Kasumi-1 (cell line): ENCODE data around the gene LOXL1.

Experiments used
- DNase-seq, 2 experiments: peaks; one replicate each; lab custom pipeline; 2025; lab: John Stamatoyannopoulos, UW

Gene LOXL1

DNA sequence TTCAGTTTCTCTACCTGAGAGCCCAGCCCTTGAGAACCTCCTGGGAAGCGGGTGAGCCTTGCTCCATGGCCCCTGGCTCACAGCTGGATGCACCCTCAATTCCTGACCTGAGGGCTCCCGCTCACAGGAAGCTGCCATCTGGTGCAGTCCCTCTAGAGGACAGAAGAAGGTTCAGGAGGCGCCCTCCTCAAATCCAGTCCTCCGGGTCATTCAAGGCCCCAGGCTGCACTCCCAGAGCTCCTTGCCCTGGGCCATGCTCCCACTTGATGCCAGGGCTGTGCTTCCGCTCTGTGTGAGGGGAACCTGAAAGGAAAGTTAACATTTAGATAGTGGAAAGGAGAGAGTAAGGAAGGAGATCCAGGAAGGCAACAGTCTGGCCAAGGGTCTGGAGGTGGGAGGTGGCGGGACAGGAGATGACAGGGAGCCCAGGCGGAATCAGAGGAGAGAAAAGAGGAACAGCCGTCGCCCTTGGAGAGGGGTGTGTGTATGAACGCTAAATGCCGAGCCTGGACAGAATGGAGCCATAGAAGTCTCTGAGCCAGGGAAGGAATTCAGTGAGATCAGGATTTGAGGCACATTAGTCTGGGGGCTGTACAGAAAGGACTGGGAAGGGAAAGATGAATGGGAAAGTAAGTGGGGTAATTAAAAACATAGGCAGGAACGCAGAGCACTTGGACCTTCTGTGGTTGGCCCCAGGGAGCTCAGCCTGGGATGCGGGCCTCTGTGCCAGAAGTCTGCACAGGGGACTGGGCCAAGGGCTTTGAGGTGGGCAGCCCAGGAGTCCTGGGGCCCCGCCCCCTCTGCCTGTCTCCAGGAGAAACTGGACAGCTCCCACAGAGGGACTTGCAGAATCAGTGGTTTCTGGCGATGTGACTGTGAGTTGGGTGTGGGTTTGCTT, 26.8 kb upstream of the LOXL1 start:
- peak; percentile 25 to 43 for DNase-seq

DNA sequence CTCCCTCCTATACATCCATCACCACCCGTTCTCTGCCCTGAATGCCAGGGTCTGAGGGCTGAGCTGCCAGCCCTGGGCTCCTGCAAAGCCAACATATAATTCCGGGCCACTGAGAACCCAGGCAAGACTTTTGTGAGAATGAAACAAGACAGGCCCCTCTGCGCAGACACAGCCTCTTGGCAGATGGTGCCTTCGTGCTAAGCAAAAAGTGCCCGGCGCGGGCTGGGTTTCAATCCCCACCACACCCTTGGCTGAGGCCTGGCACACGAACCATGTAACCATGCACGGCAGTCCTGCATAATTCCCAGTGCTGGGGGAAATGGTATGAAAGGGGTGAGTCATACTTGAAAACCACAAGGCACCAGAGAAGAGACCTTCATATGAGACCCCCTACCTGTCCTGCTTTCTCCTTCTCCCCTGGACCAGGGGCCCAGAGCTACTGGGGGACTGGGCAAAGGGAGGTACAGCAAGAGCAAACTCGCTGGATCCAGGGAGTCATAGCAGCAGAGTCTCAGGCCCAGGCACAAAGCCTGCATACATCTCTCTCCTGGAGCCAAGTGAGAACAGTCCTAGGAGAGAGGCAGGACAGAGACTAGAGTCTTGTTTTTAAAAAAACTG, 26.1 kb upstream of the LOXL1 start:
- DNase-seq, result no peak

DNA sequence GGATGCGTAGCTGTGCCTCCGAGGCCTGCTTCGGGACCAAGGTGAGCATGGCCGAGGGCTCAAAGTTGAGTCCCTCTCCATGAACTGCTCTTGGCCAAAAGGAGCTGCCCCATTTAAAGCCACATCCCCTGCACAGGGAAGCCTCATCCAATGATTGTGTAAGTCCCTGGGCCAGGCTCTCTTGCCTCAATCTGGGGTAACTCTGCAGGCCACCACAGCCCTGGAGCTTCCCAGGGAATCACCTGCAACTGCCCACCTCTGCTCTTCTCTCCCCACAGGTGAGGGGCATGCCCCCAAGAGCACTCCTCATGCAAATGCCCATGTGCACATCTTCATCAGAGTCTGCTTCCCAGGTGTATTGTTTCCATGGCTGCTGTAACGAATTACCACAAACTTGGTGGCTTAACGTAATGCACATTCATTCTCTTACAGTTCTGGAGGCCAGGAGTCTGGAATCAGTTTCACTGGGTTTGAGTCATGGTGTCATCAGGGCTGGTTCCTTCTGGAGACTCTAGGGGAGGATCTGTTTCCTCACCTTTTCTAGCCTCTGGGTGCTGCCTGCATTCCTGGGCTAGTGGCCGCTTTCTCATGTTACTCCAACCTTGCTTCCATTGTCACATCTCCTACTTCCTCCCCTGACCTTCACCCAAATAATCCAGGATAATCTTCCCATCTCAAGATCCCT, 25.0 kb upstream of the LOXL1 start:
- DNase-seq, result no peak

DNA sequence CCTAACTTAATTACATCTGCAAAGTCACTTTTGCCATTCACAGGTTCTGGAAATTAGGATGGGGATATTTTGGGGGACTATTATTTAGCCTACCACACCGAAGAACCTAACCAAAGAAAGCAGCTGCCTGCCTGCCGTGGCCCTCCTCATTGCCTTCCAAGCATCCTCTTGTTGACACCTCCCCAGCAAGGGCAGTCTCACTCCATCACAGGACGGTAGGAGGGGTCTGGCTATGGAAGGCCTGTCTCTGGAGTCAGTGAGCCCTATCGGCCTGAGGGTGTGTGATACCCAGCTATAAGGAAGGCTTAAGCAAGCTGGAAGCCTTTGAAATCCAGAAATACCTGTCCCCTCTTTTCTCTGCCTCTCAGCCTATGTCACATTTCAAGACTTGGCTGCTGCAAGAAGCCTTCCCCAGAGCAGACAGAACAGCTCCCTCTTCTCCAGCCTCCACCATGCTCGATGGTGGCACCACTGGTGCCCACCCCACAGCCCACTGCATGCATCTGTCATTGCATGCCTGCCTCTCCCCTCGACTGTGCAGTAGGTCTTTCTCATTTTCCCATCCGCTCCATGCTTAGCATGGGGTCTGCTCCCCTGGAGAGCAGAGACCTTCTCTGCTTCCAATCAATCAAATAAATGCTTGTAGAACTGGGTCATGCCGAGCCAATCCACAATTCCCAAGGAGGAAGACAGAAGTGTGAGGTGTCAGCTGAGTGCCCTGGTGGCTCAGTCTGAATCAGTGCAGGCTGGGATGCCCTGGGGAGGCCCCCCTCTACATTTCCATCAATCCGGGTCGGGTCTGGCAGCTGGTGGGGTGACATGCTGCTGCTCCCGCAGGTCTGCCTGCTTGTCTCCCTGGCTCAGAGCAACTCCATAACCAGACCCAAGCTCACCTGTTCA, 23.9 kb upstream of the LOXL1 start:
- DNase-seq, result no peak

DNA sequence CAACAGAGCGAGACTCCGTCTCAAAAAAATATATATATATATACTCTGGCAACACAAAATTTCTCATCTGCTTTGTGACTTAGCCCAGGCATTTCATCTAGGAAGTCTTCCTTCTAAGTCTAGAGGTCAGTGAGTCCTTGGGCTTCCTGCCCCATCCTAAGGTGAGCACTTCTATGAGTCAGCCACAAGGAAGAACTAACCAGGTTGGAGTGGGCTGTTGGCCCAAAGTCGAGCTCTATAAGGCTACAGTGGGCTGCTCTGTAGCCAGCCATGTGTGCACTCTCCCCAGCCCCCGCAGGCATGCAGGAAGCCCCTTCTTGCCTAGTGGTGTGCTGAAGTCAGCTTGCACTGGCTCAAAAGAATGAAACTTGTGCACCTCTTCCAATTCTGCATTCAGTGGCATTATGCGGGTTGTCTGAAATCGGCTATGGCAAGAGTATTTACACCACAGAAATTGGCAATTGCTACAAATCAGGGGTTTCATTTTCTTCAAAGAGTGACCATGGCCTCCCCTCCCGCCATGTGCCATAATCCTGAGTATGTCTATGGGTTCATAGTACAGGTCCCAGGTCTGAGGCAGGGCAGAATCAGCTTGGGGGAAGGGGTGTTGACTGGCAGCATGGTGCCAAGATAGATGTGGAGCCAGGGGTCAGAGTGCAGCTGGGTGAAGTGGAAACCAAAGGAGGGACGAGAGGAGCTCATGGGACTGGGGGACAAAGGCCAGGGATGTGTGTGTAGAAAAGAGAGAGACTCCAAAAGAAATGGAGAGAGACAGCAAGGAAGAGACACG, 22.0 kb upstream of the LOXL1 start:
- DNase-seq, result no peak

DNA sequence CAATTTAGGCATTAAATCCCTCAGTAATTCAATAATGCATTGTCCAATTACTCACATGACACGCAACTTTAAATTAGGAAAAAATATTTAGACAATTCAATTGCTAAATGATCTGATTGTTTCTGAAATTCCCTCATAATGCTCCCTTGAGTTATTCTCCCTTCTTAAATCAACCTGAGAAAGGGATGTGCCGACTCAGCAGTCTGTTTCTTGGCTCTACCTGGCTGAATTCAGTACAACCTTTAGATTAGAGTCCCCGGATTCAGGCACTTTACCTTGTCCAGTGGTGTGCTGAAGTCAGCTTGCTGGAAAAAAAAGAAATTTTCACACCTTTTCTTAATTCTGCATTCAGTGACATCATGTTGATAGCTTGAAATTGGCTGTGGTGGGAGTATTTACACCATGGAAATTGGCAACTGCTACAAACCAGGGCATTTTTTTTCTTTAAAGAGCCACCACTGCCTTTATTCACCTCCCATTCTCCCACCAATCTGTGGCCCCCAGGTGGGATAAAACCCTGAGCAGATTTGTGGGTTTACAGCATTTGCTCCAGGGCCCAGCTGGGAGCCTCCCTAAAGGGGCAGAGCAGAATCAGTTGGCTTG, 20.9 kb upstream of the LOXL1 start:
- no peak for DNase-seq

DNA sequence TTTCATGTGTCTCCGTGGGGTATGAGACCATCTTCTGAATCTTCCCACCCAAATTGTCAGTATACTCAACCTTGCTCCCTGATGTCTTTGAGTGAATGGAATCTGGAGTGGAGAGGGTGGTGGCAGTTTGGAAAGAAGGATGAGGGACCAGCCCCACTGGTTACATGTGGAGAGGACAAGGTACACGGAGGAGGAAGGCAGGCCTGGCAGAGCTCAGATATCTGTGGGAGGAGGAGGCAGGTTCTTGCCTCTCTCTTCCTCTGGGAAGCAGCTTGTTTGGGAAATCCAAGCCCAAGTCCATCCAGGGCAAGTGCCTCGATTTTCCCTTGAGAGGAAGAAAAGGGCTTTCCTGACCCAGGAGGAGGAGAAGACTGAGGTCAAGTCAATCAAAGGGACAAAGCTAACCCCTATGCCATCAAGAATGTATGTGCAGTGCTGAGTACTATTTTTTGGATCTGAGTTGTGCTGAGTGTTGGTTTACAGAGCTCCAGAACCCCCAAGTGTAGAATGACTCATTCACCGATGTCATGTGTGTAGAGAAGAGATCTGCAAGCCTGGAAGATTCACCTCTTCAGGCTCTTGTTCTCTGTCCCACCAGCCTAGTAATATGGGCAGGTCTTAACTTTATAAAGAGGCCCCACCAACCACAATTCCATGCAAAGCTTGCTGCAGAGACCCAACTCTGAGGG, 19.8 kb upstream of the LOXL1 start:
- DNase-seq, result no peak

DNA sequence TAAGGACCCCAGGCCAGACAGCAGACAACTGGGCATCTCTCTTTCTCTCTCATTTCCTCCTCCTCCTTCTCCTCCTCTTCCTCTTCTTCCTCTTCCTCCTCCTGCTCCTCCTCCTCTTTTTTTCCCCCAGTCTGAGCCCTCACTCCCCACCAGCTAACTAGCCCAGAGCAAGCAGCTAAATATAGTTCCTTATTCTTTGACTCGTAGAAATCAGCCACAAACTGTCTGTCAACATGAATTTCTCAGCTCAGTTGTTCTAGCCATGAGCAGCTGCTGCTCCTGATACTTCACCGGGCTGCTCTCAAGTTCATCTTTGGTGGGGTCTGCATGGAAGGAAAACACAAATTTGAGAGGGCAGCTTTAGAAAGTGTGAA, 19.2 kb upstream of the LOXL1 start:
- peak; percentile 38 to 70 for DNase-seq

DNA sequence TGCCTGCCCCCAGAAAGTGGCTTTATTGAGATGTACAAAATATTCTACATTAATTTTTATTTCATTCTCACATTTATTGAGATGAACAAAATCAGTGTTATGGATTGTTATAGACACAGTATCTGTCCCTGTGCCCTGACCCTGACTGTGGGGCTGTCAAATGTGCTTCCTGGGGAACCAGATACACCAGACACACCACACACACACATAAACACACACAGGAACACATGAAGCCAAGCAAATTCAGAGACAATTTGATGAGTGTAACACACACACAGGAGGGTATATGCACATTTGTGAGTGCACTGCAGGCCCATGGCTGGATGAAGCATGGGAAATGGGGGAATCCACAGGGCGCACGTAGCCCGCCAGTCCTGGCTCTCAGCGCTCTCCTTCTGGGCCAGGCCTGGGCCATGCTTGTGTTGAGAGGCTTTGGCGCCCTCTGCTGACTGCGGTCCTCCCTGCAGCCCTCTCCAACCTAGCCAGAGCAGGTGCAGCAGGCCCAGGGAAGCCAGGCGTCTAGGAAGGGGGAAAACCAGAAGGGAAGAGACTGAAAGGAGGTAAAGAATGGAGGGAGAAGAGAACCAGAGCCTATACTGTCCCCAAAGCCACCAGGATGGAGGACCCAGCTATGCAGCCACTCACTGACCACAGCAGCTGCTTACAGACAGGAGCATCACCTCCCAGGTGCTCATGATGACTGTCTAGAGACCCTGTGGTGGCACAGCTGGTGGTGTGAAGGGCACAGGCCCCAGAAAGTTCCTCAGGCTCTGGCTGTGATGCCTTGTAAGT, 18.0 kb upstream of the LOXL1 start:
- peak; percentile 55 to 61 for DNase-seq

DNA sequence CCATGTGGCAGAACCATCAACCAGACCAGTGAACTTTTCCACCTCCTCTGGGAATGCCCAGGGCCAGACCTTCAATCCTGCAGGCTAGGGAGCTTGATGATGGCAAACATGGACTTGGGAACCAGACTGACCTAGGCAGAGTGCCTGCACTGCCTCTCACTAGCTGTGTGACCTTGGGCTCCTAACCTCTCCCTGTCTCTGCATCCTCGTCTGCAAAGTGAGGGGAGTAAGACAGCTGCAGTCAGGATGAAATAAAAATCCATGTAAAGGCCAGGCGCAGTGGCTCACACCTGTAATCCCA, 17.5 kb upstream of the LOXL1 start:
- DNase-seq, result no peak

DNA sequence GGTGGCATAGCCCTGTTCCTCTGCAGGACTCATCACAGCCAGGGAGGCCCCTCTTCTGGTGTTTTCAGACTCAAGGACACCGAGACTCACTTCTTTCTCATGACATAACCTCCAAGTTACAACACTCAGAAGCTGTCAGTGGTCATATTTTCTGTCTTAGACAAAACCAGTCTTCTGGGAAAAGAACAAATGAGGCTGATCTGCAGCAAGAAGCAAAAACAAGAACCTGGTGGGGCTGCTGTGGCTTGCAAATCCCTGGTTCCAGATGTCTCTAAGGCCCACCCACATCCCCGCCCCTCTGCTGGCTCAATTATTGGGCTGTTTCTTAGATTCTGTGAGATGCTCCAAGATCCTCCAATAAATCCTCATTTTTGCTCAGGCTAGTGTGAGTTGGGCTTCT, 16.6 kb upstream of the LOXL1 start:
- no peak for DNase-seq

DNA sequence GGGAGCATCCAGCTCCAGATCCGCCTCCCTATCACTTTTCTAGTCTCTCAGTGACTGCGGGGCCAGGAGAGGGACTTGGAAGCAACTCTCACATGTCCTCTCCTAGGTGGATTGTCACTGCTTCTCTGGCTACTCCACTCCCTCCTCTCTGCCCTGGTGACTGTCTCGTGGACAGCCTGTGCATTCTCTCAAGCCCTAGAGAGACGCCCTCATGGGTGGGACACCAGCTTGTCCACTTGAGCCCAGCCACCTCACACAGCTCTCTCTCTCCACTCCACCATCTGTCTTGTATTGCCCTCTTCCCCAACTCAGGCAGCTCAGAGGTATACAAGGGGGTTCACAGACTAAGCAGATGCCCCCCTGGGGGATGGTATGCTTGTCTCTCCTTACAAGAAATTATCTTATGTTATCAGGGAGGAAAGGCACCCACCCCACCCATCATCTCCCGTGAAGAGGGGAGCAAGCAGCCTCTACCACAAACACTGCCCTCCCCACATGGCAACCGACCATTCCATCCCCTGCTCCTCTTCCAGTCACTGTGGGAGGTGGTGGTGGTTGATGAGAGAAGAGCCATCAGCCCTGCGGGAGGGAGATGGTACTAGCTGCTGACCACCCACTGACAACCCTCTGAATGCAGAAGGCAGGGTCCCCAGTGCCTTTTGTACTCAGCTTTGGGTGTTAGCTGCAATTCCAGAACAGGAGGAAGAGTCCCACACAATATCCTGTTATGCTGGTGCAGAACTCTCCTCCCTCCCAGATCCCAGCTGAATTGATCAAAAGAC, 15.5 kb upstream of the LOXL1 start:
- DNase-seq, result no peak

DNA sequence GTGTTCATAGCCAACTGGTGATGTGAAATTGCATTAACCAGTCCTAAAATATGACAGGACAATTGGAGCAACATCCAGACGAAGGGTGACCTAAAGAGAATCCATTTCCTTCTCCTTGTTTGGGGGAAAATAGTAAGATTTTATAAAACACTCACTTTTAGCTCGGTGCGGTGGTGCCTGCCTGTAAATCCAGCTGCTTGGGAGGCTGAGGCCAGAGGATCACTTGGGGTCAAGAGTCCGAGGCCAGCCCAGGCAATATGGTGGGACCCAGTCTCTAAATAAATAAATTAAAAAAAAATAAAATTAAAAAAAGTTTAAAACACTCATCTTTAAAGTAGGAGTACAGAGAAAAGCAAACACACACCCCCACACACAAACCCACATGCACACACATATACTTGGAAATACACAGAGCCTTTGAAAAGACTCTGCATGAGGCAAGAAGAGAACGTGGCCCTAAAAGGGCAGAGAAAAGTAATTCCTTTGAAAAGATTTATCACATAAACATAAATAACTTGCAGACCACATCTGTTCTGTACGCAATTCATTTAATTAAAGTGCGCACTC, 14.1 kb upstream of the LOXL1 start:
- DNase-seq, result no peak

DNA sequence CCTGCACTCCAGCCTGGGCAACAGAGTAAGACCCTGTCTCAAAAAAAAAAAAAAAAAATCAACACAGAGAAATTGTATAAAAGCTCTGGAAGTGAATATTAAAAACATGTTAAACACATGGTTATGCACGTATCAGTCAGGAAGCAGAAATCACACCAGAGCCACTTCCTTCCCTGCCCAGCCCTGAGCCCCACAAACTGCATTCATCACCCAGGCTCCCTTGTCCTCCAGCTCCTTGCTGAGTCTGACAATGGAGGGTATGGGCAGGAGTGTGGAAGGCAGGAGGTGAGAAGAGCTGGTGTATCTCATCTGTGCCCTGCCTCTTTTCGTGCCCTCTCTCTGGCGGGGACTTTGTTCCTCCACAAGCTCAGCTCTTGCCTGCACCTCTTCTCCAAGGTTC, 12.1 kb upstream of the LOXL1 start:
- no peak for DNase-seq

DNA sequence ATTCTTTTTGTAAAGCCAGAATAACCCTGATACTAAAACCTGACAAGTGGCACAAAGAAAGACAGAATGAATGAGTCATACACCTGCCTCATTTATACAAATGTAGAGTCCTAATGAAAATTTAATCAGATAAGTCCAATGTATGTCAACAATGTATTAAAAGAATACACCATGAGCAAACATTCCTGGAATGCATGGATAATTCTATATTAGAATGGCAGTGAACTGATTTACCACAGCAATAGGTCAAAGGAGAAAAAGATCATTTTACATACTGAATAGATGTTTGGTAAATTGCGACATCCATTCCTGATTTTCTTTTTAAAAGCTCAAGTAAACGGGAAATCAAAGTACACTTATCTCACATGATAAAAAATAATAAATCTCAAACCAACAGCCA, 11.2 kb upstream of the LOXL1 start:
- DNase-seq, result no peak

DNA sequence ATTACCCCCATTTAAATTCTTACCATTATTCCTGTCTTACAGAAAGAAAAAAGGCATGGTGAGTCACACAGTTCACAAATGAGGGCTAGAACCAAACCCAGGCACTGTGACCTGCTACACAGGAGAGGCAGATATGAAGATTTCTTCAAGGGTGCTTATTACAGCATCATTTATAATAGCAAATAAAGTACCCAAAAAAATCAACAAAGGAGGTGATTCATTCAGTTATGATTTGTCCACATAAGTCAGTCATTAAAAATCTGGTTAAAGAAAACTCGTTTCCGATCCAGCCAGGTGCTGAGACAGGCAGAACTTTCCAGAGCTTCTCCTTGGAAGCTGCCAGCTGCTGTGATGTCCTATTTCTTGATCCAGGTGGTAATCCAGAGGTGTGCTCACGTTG, 7.5 kb upstream of the LOXL1 start:
- DNase-seq, result no peak

DNA sequence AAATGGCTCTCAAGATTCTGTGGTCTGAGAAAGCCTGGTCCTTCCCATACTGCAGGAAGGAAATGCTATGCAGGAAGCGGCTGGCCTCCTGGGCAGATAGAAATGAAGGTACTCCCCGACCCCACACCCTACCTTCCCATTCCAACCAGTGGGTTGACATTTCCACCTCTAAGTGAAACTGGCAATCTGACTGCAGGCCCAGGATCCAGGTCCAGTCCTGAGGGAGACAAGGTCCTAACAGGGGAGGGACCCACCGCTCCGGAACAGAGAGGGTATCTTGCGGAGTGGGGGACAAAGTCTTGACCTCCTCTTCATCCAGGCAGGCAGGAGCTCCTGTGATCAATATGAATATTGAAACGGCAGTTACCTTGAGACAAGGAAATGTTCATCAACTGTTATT, 6.6 kb upstream of the LOXL1 start:
- DNase-seq, result no peak

DNA sequence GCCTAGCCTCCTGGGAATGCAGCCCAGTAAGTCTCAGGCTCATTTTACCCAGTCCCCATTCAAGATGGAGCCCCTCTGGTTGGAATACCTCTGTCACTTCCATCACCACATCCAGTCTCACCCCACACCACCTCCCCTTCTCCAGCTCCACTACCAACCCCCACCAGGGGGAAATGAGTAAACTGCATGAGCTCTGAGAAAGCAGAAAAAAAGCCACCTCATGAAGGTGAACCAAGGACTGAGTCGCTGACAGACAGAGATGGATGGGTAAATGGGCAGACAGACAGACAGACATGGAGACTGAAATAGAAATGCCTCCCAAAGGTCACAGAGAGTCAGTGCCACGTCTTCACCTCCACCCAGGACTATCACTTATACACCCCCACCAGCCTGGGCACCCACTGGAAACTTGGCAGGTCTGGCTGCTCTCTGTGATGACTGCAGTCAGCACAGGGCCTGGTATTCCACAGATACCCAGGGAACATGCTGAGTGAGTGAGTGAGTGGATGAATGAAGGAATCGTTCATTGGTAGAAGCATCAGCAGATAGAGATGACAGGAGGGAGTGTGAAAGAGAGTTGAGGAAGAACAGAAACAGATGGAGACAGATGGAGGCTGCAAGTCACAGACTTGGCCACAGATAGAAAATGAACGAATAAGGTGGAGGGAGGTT, 4.9 kb upstream of the LOXL1 start:
- no peak for DNase-seq
